GM13976 (cell line): Measurements from ENCODE around the gene UQCC2.

Experiments used
- DNase-seq: peaks from one replicate; pipeline ENCODE4 v3.0.0; 2012; ENCODE audit warnings: low spot score
- CTCF ChIP-seq: IDR thresholded peaks from 2 replicates; pipeline ENCODE4 v1.5.1; 2012; ENCODE audit warnings: borderline replicate concordance, mild to moderate bottlenecking; ENCODE audit not compliant: insufficient read depth; ENCODE audit errors: extremely low read depth, missing control alignments, control extremely low read depth
- in situ Hi-C: fragments of 300-500 bp; cut with MboI; formaldehyde crosslinking; loops from one replicate; pipeline ENCODE4 v1.12.0; 2022; ENCODE audit warnings: low sequenced_read_pairs, mixed read lengths, inconsistent platforms; ENCODE audit not compliant: unreplicated experiment

Gene UQCC2

GRCh38 chr6:33711140-33712129, at the start of gene UQCC2:
TSS of gene UQCC2 (minus strand) at chr6:33711700. CDS start at chr6:33711686, 14 bp downstream.
- TF ChIP-seq CTCF = peak; percentile 68
- DNase-seq = peak; percentile 98
- in situ Hi-C loops = no loop called here

- no peak for TF ChIP-seq CTCF
- in situ Hi-C loops = loop anchor here (10.0 kb wide), 1 partner anchor 385 kb away; the partner anchor contains the start of gene GRM4
- DNase-seq = no peak
Measured at GRCh38 chr6:33759887-33760629, 48.6 kb upstream of the UQCC2 start.

- in situ Hi-C loops = no loop called here
- no peak for DNase-seq
- no peak for TF ChIP-seq CTCF
Measured at GRCh38 chr6:33758815-33759216, 47.3 kb upstream of the UQCC2 start.

GRCh38 chr6:33757906-33758305, 46.4 kb upstream of the UQCC2 start:
- DNase-seq = no peak
- in situ Hi-C loops = no loop called here
- TF ChIP-seq CTCF = no peak

GRCh38 chr6:33757113-33757512, 45.6 kb upstream of the UQCC2 start:
- in situ Hi-C loops = no loop called here
- DNase-seq = no peak
- no peak for TF ChIP-seq CTCF

GRCh38 chr6:33756211-33756954, 44.9 kb upstream of the UQCC2 start:
- no peak for TF ChIP-seq CTCF
- in situ Hi-C loops = no loop called here
- DNase-seq = no peak
